Suppressor macrophage (primary cell): Measurements from ENCODE around the gene CHRNB4.
A peak's percentile ranks its signal among the peaks of the same experiment; 100 is the strongest.

ENCODE experiments used
- DNase-seq, 4 experiments: peaks; one replicate each; pipeline ENCODE4 v3.0.0-alpha.2; 2020 to 2022

The CHRNB4 gene

GRCh38 chr15:78630886-78631633 is 9.9 kb downstream of the CHRNB4 start:
- no peak for DNase-seq

- DNase-seq: no peak
These were observed 11.3 kb downstream of the CHRNB4 start for GRCh38 chr15:78629716-78630065.

GRCh38 chr15:78629031-78629715 is 11.8 kb downstream of the CHRNB4 start:
- no peak for DNase-seq

GRCh38 chr15:78628227-78628626 is 12.8 kb downstream of the CHRNB4 start:
- no peak for DNase-seq

- no peak for DNase-seq
These were observed 13.7 kb downstream of the CHRNB4 start for GRCh38 chr15:78627348-78627747.

GRCh38 chr15:78626381-78626995 is 14.5 kb downstream of the CHRNB4 start:
- DNase-seq: no peak

- DNase-seq: no peak
These were observed 15.3 kb downstream of the CHRNB4 start for GRCh38 chr15:78625606-78626280.

GRCh38 chr15:78624651-78625590 is 16.1 kb downstream of the CHRNB4 start:
- DNase-seq: no peak

- no peak for DNase-seq
These were observed 17.1 kb downstream of the CHRNB4 start for GRCh38 chr15:78623786-78624497.

GRCh38 chr15:78621810-78622402 is 19.1 kb downstream of the CHRNB4 start:
- no peak for DNase-seq

- DNase-seq: no peak
These were observed 20.2 kb downstream of the CHRNB4 start, which contains the start of gene CHRNA3 for GRCh38 chr15:78620527-78621421. Gene CHRNA3, minus strand, starts transcription at chr15:78620996. Its CDS starts 202 bp downstream, at chr15:78620794.

- no peak for DNase-seq
These were observed 20.9 kb downstream of the CHRNB4 start for GRCh38 chr15:78620021-78620526.

GRCh38 chr15:78619022-78619950 is 21.7 kb downstream of the CHRNB4 start:
- no peak for DNase-seq

- DNase-seq: peak; percentile 86 to 95 (median 92)
These were observed 22.5 kb downstream of the CHRNB4 start for GRCh38 chr15:78618490-78618934.

GRCh38 chr15:78618064-78618463 is 22.9 kb downstream of the CHRNB4 start:
- DNase-seq: no peak

- no peak for DNase-seq
These were observed 23.5 kb downstream of the CHRNB4 start for GRCh38 chr15:78617516-78617915.

GRCh38 chr15:78617076-78617475 is 23.9 kb downstream of the CHRNB4 start:
- DNase-seq: peak; percentile 42 to 67 (median 64)

GRCh38 chr15:78616506-78616905 is 24.5 kb downstream of the CHRNB4 start:
- DNase-seq: no peak
